Right atrium auricular region (tissue), 2 donors: ENCODE measurements around the gene ARNT2. TPM values are rescaled to one million over a fixed set of nuclear protein-coding genes. Genes with fewer than 3 reads are reported as not detected.

Experiments
- DNase-seq: peaks from one replicate; pipeline ENCODE4 v3.0.0-alpha.2; 2019; ENCODE audit warnings: low spot score
- H3K27ac ChIP-seq, 2 donors: fragments of 200-600 bp; sonication (generic); 1 replicate in 1 of 2; 2 replicates in 1 of 2; pipeline ENCODE4 v1.5.1; 2016 to 2019
- H3K27me3 ChIP-seq, 2 donors: fragments of 200-600 bp; sonication (generic); one replicate each; pipeline versions ENCODE4 v1.5.1 to v1.6.0; 2017 to 2019
- H3K36me3 ChIP-seq: fragments of 200-600 bp; sonication (generic); one replicate; pipeline ENCODE4 v1.5.1; 2016
- H3K4me1 ChIP-seq, 2 donors: fragments of 200-600 bp; sonication (generic); one replicate each; pipeline versions ENCODE4 v1.5.1 to v1.6.0; 2017 to 2019
- H3K4me3 ChIP-seq, 2 donors: fragments of 200-600 bp; sonication (generic); 1 replicate in 1 of 2; 2 replicates in 1 of 2; pipeline ENCODE4 v1.5.1; 2017 to 2019; ENCODE audit warnings: mild to moderate bottlenecking in 1 of 2, moderate library complexity in 1 of 2
- H3K9me3 ChIP-seq, 2 donors: fragments of 200-600 bp; sonication (generic); one replicate each; pipeline ENCODE4 v1.5.1; 2019
- CTCF ChIP-seq, 2 donors: fragments of 200-600 bp; sonication (generic); IDR thresholded peaks; one replicate each; pipeline ENCODE4 v1.5.1; 2019; ENCODE audit warnings: antibody characterized with exemption in 2 of 2
- total RNA-seq, 2 donors: library from RNA; depleted of rRNA; stranded (reverse); fragments of >200 nt; gene quantifications; one replicate each; pipeline ENCODE4 v1.1.0, GENCODE V29; 2016

The ARNT2 gene
- total RNA-seq, 2 donors from 2014 or later = 4.8 to 8.4 TPM

GRCh38 chr15:80485370-80486164 lies 81.4 kb downstream of the ARNT2 start:
- H3K36me3 ChIP-seq = no peaks in the 10 kb centered on the region
- H3K27me3 ChIP-seq = no peaks in the 10 kb centered on the region
- H3K9me3 ChIP-seq = no peaks in the 10 kb centered on the region
- H3K4me1 ChIP-seq = peaks cover 0 to 48% of the 10 kb centered on the region in 2 donors
- no peak for TF ChIP-seq CTCF (IDR thresholded peaks at IDR 0.05)
- H3K27ac ChIP-seq = no peak overlapping the region
- no peak for DNase-seq
- H3K4me3 ChIP-seq = no peak overlapping the region

- no peaks in the 10 kb centered on the region for H3K9me3 ChIP-seq
- TF ChIP-seq CTCF (IDR thresholded peaks at IDR 0.05) = no peak
- no peak overlapping the region for H3K27ac ChIP-seq
- H3K4me3 ChIP-seq = no peak overlapping the region
- H3K27me3 ChIP-seq = no peaks in the 10 kb centered on the region
- no peaks in the 10 kb centered on the region for H3K36me3 ChIP-seq
- H3K4me1 ChIP-seq = peaks cover 0 to 38% of the 10 kb centered on the region in 2 donors
- DNase-seq = no peak
Observed at GRCh38 chr15:80487839-80488390, 83.7 kb downstream of the ARNT2 start.

DNA sequence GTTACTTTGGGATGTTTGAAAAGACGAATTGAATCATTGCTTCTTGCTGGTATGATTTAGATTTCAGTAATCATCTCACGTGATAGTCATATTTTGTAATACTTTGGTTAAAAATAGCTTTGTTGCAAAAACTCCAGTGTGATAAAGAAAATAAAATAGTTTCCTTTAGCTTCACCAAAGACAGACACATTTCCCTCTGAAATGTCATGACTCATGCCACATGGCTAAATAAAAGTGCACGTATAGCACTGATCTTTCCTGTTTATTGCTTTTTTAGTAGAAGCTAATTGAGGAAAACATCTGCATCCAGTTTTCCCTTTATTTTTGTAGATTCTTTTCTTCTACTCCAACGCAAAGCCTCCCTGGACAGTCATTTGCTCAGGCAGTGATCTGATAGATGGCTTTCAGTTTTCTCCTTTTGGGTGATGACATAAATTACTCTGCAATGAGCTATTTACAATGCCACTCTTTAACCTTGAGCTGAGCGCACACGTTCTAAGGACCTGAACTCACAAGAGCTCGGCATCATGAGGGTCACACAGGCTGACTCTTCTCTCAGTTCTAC lies 84.9 kb downstream of the ARNT2 start:
- Histone ChIP-seq H3K27me3 (no peaks in the 10 kb centered on the region), H3K4me1 (peaks cover 0 to 30% of the 10 kb centered on the region in 2 donors), H3K4me3 (no peak overlapping the region)

GRCh38 chr15:80490431-80490990 lies 86.3 kb downstream of the ARNT2 start:
- no peaks in the 10 kb centered on the region for H3K36me3 ChIP-seq

More for the DNA sequence above, 84.9 kb downstream of the ARNT2 start:
- no peak for DNase-seq
- no peaks in the 10 kb centered on the region for H3K9me3 ChIP-seq
- no peaks in the 10 kb centered on the region for H3K36me3 ChIP-seq
- no peak for TF ChIP-seq CTCF (IDR thresholded peaks at IDR 0.05)
- peak overlapping the region in 1 of 2 donors; percentile 73 for H3K27ac ChIP-seq

More at GRCh38 chr15:80490431-80490990, 86.3 kb downstream of the ARNT2 start:
- Histone ChIP-seq H3K27me3 (no peaks in the 10 kb centered on the region), H3K4me1 (peaks cover 0 to 22% of the 10 kb centered on the region in 2 donors), H3K27ac (no peak overlapping the region), H3K9me3 (no peaks in the 10 kb centered on the region), H3K4me3 (no peak overlapping the region)
- DNase-seq = no peak
- no peak for TF ChIP-seq CTCF (IDR thresholded peaks at IDR 0.05)
